ENCODE data around the gene C7orf57. TPM values are rescaled to one million over a fixed set of nuclear protein-coding genes. Genes with fewer than 3 reads are reported as not detected.

Gene C7orf57
- total and polyA plus RNA-seq, 2 donors (not counting 3 experiments of a cell fraction or from before 2014, with no cell fraction given): not detected

DNA sequence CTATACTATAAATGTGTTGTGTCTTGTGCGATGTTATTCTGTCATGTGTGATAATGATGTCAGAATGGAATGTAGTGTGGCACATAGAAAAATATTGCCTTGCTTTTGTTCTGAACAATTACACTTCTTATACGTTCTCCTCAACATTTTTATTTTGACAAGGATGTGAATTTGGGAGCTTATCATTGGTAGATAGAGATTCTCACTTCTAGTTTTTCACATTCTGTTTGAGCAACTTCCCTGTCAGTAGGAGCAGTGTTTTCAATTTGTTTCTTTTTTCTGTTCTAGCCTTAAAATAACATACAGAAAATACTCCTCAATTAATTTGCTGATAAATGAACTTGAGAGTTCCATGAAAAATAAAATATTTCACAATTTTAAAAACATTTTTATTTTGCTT, 24.0 kb upstream of the C7orf57 start:
- no peaks in the 10 kb centered on the region for H4K20me1 ChIP-seq (replicated peaks; ENCODE audit: control insufficient read depth, extremely low read depth, insufficient read depth, low read length)
- no peaks in the 10 kb centered on the region for H3K9me1 ChIP-seq (replicated peaks; ENCODE audit: control insufficient read depth, extremely low read depth, insufficient read depth, low read length)
- CTCF ChIA-PET: no interaction called here
- no peak overlapping the region for H3K27ac ChIP-seq (ENCODE audit: insufficient read depth, low read depth, low read length)
- H2AFZ ChIP-seq (ENCODE audit: low read depth, low read length): no peak overlapping the region
- no TSS peak for BruUV-seq (replicated peaks)
- DNase-seq (ENCODE audit: low read depth, low spot score): no peak
- POLR2A ChIA-PET: no interaction called here
- H3K27me3 ChIP-seq (ENCODE audit: control insufficient read depth in 2 of 2, insufficient read depth in 2 of 2, low read length in 2 of 2): peaks cover 2 to 5% of the 10 kb centered on the region in 2 experiments
- TF ChIP-seq GATA2 (IDR thresholded peaks at IDR 0.05; ENCODE audit: insufficient read depth, insufficient read length, low read depth, low read length): no peak
- TF ChIP-seq EZH2 (IDR thresholded peaks at IDR 0.05; ENCODE audit: borderline replicate concordance, low read depth, low read length, severe bottlenecking): no peak
- no peak for TF ChIP-seq JUN (IDR thresholded peaks at IDR 0.05; ENCODE audit: borderline replicate concordance, insufficient read depth, insufficient read length, low read depth)
- TF ChIP-seq MAX (IDR thresholded peaks at IDR 0.05; ENCODE audit: insufficient read depth, insufficient read length): no peak
- TF ChIP-seq POLR2AphosphoS5 (IDR thresholded peaks at IDR 0.05; ENCODE audit: insufficient read depth, low read depth, low read length): no peak
- no peak for TF ChIP-seq POLR2A (IDR thresholded peaks at IDR 0.05; ENCODE audit: low read depth, low read length)
- TF ChIP-seq, protein P1, sequence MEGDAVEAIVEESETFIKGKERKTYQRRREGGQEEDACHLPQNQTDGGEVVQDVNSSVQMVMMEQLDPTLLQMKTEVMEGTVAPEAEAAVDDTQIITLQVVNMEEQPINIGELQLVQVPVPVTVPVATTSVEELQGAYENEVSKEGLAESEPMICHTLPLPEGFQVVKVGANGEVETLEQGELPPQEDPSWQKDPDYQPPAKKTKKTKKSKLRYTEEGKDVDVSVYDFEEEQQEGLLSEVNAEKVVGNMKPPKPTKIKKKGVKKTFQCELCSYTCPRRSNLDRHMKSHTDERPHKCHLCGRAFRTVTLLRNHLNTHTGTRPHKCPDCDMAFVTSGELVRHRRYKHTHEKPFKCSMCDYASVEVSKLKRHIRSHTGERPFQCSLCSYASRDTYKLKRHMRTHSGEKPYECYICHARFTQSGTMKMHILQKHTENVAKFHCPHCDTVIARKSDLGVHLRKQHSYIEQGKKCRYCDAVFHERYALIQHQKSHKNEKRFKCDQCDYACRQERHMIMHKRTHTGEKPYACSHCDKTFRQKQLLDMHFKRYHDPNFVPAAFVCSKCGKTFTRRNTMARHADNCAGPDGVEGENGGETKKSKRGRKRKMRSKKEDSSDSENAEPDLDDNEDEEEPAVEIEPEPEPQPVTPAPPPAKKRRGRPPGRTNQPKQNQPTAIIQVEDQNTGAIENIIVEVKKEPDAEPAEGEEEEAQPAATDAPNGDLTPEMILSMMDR (IDR thresholded peaks at IDR 0.05; ENCODE audit: extremely low read depth in 1 of 2, insufficient read depth in 1 of 2, low read depth in 1 of 2, low read length in 2 of 2): no peak
- no peak for TF ChIP-seq FOS (IDR thresholded peaks at IDR 0.05; ENCODE audit: borderline replicate concordance, insufficient read depth, low read length)
- no peak for TF ChIP-seq MYC (IDR thresholded peaks at IDR 0.05; ENCODE audit: low read depth, low read length)
- H3K4me3 ChIP-seq (replicated peaks in 1 of 3; ENCODE audit: insufficient read depth in 1 of 3, low read depth in 1 of 3, low read length in 3 of 3): no peak overlapping the region
- no peak for FAIRE-seq
- no peak overlapping the region for H3K9ac ChIP-seq (replicated peaks; ENCODE audit: extremely low read depth, insufficient read depth, low read length)
- intact Hi-C loops (cut with micrococcal nuclease): no loop called here
- no peaks in the 10 kb centered on the region for H3K79me2 ChIP-seq (ENCODE audit: control insufficient read depth, insufficient read depth, low read length)
- dilution Hi-C loops (cut with MboI; ENCODE audit: extremely low pct_ligation_motif_present, low sequenced_read_pairs): no loop called here
- no peaks in the 10 kb centered on the region for H3K4me1 ChIP-seq (ENCODE audit: control insufficient read depth, extremely low read depth, insufficient read depth, low read length)
- H3K9me3 ChIP-seq (replicated peaks; ENCODE audit: control insufficient read depth, insufficient read depth, low read length): no peaks in the 10 kb centered on the region
- H3K4me2 ChIP-seq (ENCODE audit: insufficient read depth, low read length): no peak overlapping the region
- H3K36me3 ChIP-seq (ENCODE audit: control insufficient read depth in 2 of 2, extremely low read depth in 1 of 2, insufficient read depth in 2 of 2, low read length in 2 of 2): no peaks in the 10 kb centered on the region
